ENCODE data around the gene ABCB8. TPM values are rescaled to one million over a fixed set of nuclear protein-coding genes. Genes with fewer than 3 reads are reported as not detected.

The ABCB8 gene
- total and polyA plus RNA-seq, 2 of the 4 experiments (the other 2 are of a cell fraction) = 16.3 to 26.8 TPM

DNA sequence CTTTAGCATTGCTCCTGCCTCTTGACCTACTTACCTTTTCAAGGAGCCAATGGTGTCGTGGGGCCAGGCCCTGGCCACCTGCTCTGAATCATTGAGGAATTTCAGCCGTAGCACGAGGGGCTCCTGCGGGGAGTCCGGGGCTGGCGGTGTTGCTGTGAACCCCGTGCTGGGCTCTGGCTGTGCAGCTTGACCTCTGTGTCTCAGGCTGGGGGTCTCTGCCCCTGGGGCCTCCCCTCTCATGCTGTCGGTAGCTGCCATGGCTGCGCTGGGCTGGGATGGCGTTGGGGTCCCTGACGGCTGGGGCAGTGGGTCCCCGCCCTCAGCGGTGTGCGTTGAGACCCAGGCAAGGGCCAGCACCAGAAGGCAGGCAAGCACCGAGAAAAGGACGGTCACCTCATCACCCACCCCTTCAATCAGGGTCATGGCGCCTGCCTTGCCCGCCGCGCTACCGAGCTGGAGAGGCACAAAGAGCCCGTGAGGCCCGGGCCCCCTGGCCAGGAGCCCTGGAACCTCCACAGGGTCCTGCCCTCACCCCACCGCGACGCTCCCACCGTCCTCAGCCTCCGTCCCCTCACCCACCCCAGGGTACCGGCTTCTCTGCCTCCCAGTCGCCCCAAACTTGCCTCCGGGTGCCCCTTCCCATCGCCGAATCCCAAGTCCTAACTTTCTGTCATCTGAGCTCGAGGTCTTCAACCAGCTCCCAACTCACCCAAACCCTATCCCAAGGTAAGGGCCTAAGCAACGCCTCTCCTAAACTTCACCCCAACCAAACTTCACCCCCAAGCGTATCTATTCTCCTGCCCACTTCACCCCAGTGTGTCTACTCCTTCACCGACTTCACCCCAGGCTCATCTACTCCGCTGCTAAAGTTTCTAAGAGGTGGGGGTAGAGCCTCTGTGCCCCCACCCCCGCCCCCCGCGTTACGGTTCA is 54.2 kb downstream of the ABCB8 start:
- H4K20me1 ChIP-seq (ENCODE audit: insufficient read depth, low read length) = peaks cover 9% of the 10 kb centered on the region; the same call in 1 of the 2 replicates
- H3K4me1 ChIP-seq (ENCODE audit: control insufficient read depth, insufficient read depth, low read length) = peaks cover 25% of the 10 kb centered on the region
- DNase-seq (no peak), ATAC-seq (ENCODE audit: low read depth) (no peak)
- H3K9ac ChIP-seq (ENCODE audit: low read depth, low read length) = peak overlapping the region; percentile 84
- peak overlapping the region; percentile 93 for H3K4ac ChIP-seq (ENCODE audit: low read depth, low read length)
- peak overlapping the region; percentile 90 for H2AK9ac ChIP-seq (replicated peaks; ENCODE audit: low read depth, low read length, poor library complexity)
- H3K4me3 ChIP-seq (ENCODE audit: insufficient read depth, low read depth, low read length) = peak overlapping the region; percentile 75
- H3K23ac ChIP-seq (ENCODE audit: low read depth, low read length) = peak overlapping the region; percentile 91
- 0 out of 3 replicates have a peak overlapping the region, but pooled peaks have one; percentile 52 for H2BK15ac ChIP-seq (ENCODE audit: low read depth, low read length)
- H3K4me2 ChIP-seq (ENCODE audit: low read depth, low read length) = peak overlapping the region; percentile 99
- peak overlapping the region; percentile 75 for H4K91ac ChIP-seq (ENCODE audit: insufficient read depth, low read depth, low read length)
- H3K18ac ChIP-seq (ENCODE audit: low read depth, low read length) = no peak overlapping the region
- dilution Hi-C loops (cut with HindIII; ENCODE audit: low sequenced_read_pairs, unreplicated experiment) (no loop called here), intact Hi-C loops (cut with micrococcal nuclease) (no loop called here), in situ Hi-C loops (cut with MboI; ENCODE audit: low sequenced_read_pairs) (no loop called here)
- H4K5ac ChIP-seq (ENCODE audit: low read depth, low read length) = peak overlapping the region; percentile 56
- CTCF ChIA-PET = no interaction called here
- H3K14ac ChIP-seq (replicated peaks; ENCODE audit: low read depth, low read length) = peak overlapping the region; percentile 85
- peak overlapping the region; percentile 82 to 86; a peak in 2 of 4 replicates for H4K8ac ChIP-seq (ENCODE audit: low read depth in 2 of 2, low read length in 2 of 2)
- TF ChIP-seq MXI1 (IDR thresholded peaks at IDR 0.05; ENCODE audit: borderline replicate concordance, low read depth, low read length) = no peak
- TF ChIP-seq SMC3 (IDR thresholded peaks at IDR 0.05; ENCODE audit: low read depth, low read length) = no peak
- TF ChIP-seq CTCF (conservative IDR thresholded peaks at IDR 0.05; ENCODE audit: low read depth, low read length) = no peak
- TF ChIP-seq BHLHE40 (IDR thresholded peaks at IDR 0.05; ENCODE audit: low read depth, low read length) = no peak
- no peak for TF ChIP-seq RCOR1 (IDR thresholded peaks at IDR 0.05; ENCODE audit: insufficient replicate concordance, low read length)
- no peak for TF ChIP-seq NFE2L2 (IDR thresholded peaks at IDR 0.05; ENCODE audit: low read depth, low read length)
- TF ChIP-seq MAFK (IDR thresholded peaks at IDR 0.05; ENCODE audit: low read depth, low read length) = no peak
- no peak for TF ChIP-seq RFX5 (IDR thresholded peaks at IDR 0.05; ENCODE audit: low read depth, low read length)
- no peak for TF ChIP-seq POLR2A (IDR thresholded peaks at IDR 0.05; ENCODE audit: low read depth, low read length)
- no peak for TF ChIP-seq MAZ (IDR thresholded peaks at IDR 0.05; ENCODE audit: borderline replicate concordance, low read depth, low read length)
- TF ChIP-seq CEBPB (IDR thresholded peaks at IDR 0.05; ENCODE audit: low read depth, low read length) = no peak
- peak overlapping the region; percentile 84 for H2BK5ac ChIP-seq (ENCODE audit: low read depth, low read length, poor library complexity, severe bottlenecking)
- peaks cover 10 to 45% of the 10 kb centered on the region in 2 experiments; a peak in 3 of 4 replicates for H3K79me1 ChIP-seq (ENCODE audit: low read depth in 1 of 2, low read length in 2 of 2)
- peak overlapping the region; percentile 37; the same call in 1 of the 2 replicates for H2BK20ac ChIP-seq (ENCODE audit: low read depth, low read length)
- peak overlapping the region; percentile 80 for H2AK5ac ChIP-seq (ENCODE audit: low read depth, low read length)
- peak overlapping the region; percentile 91 for H2AFZ ChIP-seq (replicated peaks; ENCODE audit: low read length, poor library complexity)
- H3K27ac ChIP-seq (ENCODE audit: insufficient read depth, low read length) = peak overlapping the region; percentile 91
- no peaks in the 10 kb centered on the region for H3K27me3 ChIP-seq (ENCODE audit: control insufficient read depth, insufficient read depth, low read length)
- H3K9me1 ChIP-seq (ENCODE audit: insufficient read depth, low read length) = peaks cover 6% of the 10 kb centered on the region; the same call in 1 of the 2 replicates
- POLR2A ChIA-PET (ENCODE audit: unreplicated experiment) = no interaction called here
- H3K9me3 ChIP-seq (ENCODE audit: control insufficient read depth, insufficient read depth, low read length) = no peaks in the 10 kb centered on the region
- BruUV-seq (replicated peaks) = no TSS peak
- H3K56ac ChIP-seq (ENCODE audit: extremely low read depth, insufficient read depth, low read length) = peak overlapping the region; percentile 54; the same call in 1 of the 2 replicates
- H3K36me3 ChIP-seq (ENCODE audit: control insufficient read depth, insufficient read depth, low read length) = peaks cover 7% of the 10 kb centered on the region; the same call in 1 of the 2 replicates
- peak overlapping the region; percentile 37; the same call in 1 of the 2 replicates for H2BK120ac ChIP-seq (ENCODE audit: low read depth, low read length)
- 59% methylated on average over 19 of the region's 42 CpGs; no CpG with 5 or more reads in 1 of the 2 experiments for WGBS, 2 experiments (ENCODE audit: extremely low coverage in 2 of 2, insufficient read length in 1 of 2)
